Measurements from ENCODE around the gene ST8SIA1.

The ST8SIA1 gene

DNA sequence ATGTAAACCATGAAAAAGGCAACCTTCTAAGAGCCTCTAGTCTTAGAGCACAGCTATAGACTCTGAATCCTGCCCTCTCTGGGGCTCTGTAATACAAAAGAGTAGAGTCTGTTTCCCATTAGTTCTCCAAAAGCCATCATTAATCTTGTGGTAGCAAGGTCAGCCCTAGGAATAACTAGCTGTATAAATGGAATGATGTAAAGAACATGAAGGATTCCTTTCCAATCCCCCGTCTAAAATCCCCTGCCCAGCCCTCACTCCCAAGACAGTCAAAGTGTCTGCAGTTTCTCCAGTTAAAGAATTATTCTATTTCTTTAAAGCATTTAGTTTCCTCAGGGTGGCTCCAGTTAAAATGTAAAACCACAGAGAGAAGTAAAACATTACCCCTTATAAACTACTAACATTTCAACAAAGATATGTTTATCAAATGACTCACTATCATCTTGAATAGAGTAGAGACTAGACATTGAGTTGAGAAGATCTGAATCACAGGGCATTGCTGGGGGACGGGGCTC lies 104.2 kb downstream of the ST8SIA1 start:
- intact Hi-C loops (cut with micrococcal nuclease) = no loop called here
- Mint-ChIP-seq H3K4me1 (ENCODE audit: low read depth) (no peaks in the 10 kb centered on the region), H3K27ac (no peak overlapping the region)

DNA sequence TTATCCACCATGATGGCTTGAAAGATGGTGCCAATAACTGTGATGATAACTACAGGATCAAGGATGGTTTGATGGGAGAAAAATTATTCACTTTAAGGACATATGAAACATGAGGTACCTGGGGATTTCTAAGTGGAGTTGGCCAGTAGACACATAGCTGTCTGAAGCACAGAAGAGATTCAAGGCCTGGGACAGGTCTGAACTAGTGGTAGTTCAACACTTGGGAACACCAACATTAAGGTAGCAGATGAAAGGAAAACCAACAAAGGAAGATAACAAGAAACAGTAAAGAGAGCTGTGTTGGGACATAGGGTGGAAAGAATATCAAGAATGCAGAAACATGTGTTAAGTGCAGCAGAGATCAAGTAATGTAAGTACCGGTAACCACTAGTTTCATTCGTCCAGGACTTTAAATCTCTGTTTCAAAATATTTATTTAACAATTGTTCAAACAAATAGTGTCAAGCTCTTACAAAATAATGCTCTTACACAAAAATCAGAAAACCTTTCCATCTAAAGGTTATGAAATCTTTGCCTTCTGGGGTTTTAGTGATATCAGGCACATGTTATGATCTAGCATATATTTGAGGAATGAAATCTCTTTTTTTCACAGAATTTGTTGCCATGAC lies 104.7 kb downstream of the ST8SIA1 start:
- Mint-ChIP-seq H3K27me3 (peaks cover 12% of the 10 kb centered on the region), H3K4me3 (no peak overlapping the region), H3K27ac (no peak overlapping the region), H3K9me3 (no peaks in the 10 kb centered on the region), H3K4me1 (ENCODE audit: low read depth) (no peaks in the 10 kb centered on the region), H3K36me3 (ENCODE audit: low read depth) (no peaks in the 10 kb centered on the region)
- intact Hi-C loops (cut with micrococcal nuclease) = no loop called here

More for the DNA sequence above, 104.2 kb downstream of the ST8SIA1 start:
- H3K36me3 Mint-ChIP-seq (ENCODE audit: low read depth) = no peaks in the 10 kb centered on the region
- H3K4me3 Mint-ChIP-seq = no peak overlapping the region
- no peaks in the 10 kb centered on the region for H3K9me3 Mint-ChIP-seq
- H3K27me3 Mint-ChIP-seq = peaks cover 12% of the 10 kb centered on the region

DNA sequence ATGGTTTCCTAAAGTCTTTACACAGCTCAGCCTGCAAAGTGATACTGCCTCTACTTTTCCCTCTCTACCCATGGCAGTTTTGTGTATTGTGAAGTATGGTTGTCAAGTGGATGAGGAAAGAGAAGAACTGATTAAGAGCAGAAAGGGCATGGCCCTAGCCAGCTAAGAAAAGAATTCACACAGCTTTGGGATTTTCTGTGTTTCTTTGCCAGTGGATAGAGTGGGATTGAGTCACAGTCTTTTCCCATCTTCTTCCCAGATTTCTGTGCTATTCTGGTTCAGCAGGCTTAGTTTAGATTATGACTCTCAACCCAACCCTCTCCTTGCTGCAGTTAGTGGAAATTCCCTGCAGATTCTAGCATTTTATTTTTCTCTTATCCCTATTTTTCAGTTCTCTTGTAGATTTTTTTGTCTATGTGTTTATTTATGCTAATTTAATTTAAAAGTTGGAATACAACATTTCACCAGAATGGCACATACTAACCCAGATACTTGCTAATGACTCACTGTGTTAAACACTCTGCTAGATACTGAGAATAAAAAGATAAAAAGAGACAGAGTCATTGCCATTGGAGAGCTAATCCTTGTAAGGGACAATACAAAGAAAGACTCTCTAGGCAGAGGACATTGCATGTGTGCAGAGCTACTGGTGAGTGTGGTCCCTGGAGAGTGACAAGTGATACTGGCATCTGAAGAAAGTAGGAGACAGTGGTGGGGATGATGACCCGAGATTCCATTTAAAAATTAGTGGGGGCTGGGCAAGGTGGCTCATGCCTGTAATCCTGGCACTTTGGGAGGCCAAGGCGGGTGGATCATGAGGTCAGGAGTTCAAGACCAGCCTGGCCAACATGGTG lies 106.3 kb downstream of the ST8SIA1 start:
- Mint-ChIP-seq H3K27ac (no peak overlapping the region), H3K4me1 (ENCODE audit: low read depth) (no peaks in the 10 kb centered on the region), H3K9me3 (no peaks in the 10 kb centered on the region), H3K4me3 (no peak overlapping the region), H3K36me3 (ENCODE audit: low read depth) (no peaks in the 10 kb centered on the region), H3K27me3 (peaks cover 12% of the 10 kb centered on the region)
- intact Hi-C loops (cut with micrococcal nuclease) = no loop called here

DNA sequence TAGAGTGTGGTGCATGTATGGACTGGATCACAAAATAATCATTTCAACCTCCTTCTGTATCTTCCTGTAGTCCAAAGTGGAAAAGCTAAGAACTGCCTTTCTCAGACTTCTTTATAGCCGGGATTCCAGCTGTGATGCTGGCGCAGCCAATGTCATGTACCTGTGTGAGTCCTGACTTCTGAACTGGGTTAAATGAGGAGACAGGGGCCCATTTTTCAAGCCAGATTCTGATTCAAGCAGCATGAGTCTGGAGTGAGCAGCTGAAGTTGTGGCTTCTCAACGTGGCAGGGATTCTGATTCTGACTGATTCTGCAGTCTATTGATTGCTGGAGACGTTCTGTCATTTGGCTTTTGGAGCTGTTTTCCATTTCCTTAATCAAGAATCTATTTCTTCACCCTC lies 111.2 kb downstream of the ST8SIA1 start:
- intact Hi-C loops (cut with micrococcal nuclease) = no loop called here
- Mint-ChIP-seq H3K4me3 (no peak overlapping the region), H3K36me3 (ENCODE audit: low read depth) (no peaks in the 10 kb centered on the region), H3K27ac (no peak overlapping the region), H3K4me1 (ENCODE audit: low read depth) (no peaks in the 10 kb centered on the region), H3K9me3 (no peaks in the 10 kb centered on the region), H3K27me3 (peaks cover 4% of the 10 kb centered on the region)

GRCh38 chr12:22217556-22217955 lies 117.0 kb downstream of the ST8SIA1 start:
- H3K4me3 Mint-ChIP-seq = no peak overlapping the region
- peaks cover 7% of the 10 kb centered on the region for H3K4me1 Mint-ChIP-seq (ENCODE audit: low read depth)

GRCh38 chr12:22215467-22216253 lies 118.8 kb downstream of the ST8SIA1 start:
- Mint-ChIP-seq H3K4me3 (no peak overlapping the region), H3K27me3 (no peaks in the 10 kb centered on the region)
- intact Hi-C loops (cut with micrococcal nuclease) = no loop called here

More at GRCh38 chr12:22217556-22217955, 117.0 kb downstream of the ST8SIA1 start:
- intact Hi-C loops (cut with micrococcal nuclease) = no loop called here
- Mint-ChIP-seq H3K9me3 (peaks cover 12% of the 10 kb centered on the region), H3K36me3 (ENCODE audit: low read depth) (no peaks in the 10 kb centered on the region), H3K27me3 (no peaks in the 10 kb centered on the region), H3K27ac (no peak overlapping the region)

GRCh38 chr12:22211128-22211527 lies 123.4 kb downstream of the ST8SIA1 start:
- Mint-ChIP-seq H3K27me3 (no peaks in the 10 kb centered on the region), H3K27ac (no peak overlapping the region), H3K4me3 (no peak overlapping the region), H3K9me3 (peaks cover 12% of the 10 kb centered on the region), H3K36me3 (ENCODE audit: low read depth) (no peaks in the 10 kb centered on the region), H3K4me1 (ENCODE audit: low read depth) (peaks cover 7% of the 10 kb centered on the region)
- intact Hi-C loops (cut with micrococcal nuclease) = no loop called here

More at GRCh38 chr12:22215467-22216253, 118.8 kb downstream of the ST8SIA1 start:
- peaks cover 12% of the 10 kb centered on the region for H3K9me3 Mint-ChIP-seq
- H3K36me3 Mint-ChIP-seq (ENCODE audit: low read depth) = no peaks in the 10 kb centered on the region
- H3K4me1 Mint-ChIP-seq (ENCODE audit: low read depth) = peaks cover 7% of the 10 kb centered on the region
- no peak overlapping the region for H3K27ac Mint-ChIP-seq

DNA sequence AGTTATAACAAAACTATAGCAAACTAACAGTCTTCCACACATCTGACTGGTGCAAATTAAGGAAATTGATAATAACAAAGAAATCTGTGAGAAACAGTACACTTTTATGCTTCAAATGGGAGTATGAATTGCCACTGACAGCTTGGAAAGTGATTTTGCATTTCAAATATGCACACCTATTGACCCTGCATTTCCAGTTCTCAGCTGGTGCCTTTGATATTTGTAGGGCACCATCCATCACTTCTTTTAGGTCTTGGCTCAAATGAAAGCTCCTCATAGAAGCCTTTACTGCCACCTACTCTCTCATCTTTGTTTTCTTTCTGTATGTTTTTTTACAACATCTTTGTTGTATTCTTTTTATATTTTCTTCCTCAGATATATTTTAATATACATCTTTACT lies 125.1 kb downstream of the ST8SIA1 start:
- intact Hi-C loops (cut with micrococcal nuclease) = no loop called here
- peaks cover 15% of the 10 kb centered on the region for H3K9me3 Mint-ChIP-seq
- H3K4me3 Mint-ChIP-seq = no peak overlapping the region
- H3K36me3 Mint-ChIP-seq (ENCODE audit: low read depth) = no peaks in the 10 kb centered on the region
- no peaks in the 10 kb centered on the region for H3K4me1 Mint-ChIP-seq (ENCODE audit: low read depth)
- H3K27me3 Mint-ChIP-seq = no peaks in the 10 kb centered on the region
- no peak overlapping the region for H3K27ac Mint-ChIP-seq

DNA sequence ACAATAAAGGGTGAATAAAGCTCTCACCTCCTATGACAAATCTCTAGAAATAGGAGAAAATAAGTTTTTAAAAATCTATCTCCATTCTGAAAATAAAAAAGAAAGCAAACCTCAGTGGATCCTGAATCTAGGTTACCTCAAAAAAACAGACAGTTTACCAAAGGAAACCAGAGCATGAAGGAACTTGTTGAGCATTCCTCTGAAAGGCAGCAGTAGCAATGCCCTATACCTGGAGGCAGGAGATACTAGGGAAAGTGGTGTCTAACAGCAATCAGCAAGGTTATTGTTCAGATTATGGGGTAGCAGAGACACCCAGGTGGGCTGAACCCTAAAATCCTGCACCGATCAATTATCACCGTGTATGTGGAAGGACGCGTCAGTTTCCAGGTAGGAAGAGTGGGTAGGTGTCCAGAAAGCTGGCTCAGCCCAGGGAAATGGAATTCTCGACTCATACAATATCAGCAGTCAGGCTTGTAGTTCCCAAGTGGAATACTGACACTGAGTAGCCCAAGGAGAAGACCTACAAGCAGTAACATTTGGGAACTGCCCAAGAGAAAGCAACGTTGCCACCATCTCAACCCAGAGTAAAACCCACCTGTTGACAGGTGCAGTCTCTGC lies 128.3 kb downstream of the ST8SIA1 start:
- H3K4me1 Mint-ChIP-seq (ENCODE audit: low read depth) = no peaks in the 10 kb centered on the region
- H3K9me3 Mint-ChIP-seq = peaks cover 13% of the 10 kb centered on the region
- intact Hi-C loops (cut with micrococcal nuclease) = no loop called here

DNA sequence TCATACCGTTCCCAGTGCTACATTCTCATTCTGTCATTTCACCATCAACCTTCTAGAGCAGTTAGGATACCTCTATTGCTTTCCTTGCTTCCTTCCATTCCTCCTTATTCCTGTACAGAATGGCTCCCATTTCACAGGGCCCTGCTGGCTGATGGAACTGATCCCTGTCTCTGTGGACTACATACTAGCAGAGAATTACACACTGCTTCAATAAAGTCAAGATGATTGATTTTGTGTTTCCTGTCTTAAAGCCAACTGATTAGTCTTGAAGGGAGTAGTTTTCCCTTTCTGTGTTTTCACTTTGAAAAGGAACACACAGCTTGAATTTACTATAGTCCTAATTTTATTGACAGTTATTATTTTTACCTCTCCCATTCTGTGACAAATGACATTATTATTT lies 130.1 kb downstream of the ST8SIA1 start:
- H3K27ac Mint-ChIP-seq = no peak overlapping the region
- no peaks in the 10 kb centered on the region for H3K4me1 Mint-ChIP-seq (ENCODE audit: low read depth)
- intact Hi-C loops (cut with micrococcal nuclease) = no loop called here
- H3K27me3 Mint-ChIP-seq = no peaks in the 10 kb centered on the region
- peaks cover 13% of the 10 kb centered on the region for H3K9me3 Mint-ChIP-seq
- H3K4me3 Mint-ChIP-seq = no peak overlapping the region
- H3K36me3 Mint-ChIP-seq (ENCODE audit: low read depth) = no peaks in the 10 kb centered on the region

More for the DNA sequence above, 128.3 kb downstream of the ST8SIA1 start:
- Mint-ChIP-seq H3K36me3 (ENCODE audit: low read depth) (no peaks in the 10 kb centered on the region), H3K4me3 (no peak overlapping the region), H3K27ac (no peak overlapping the region), H3K27me3 (no peaks in the 10 kb centered on the region)

DNA sequence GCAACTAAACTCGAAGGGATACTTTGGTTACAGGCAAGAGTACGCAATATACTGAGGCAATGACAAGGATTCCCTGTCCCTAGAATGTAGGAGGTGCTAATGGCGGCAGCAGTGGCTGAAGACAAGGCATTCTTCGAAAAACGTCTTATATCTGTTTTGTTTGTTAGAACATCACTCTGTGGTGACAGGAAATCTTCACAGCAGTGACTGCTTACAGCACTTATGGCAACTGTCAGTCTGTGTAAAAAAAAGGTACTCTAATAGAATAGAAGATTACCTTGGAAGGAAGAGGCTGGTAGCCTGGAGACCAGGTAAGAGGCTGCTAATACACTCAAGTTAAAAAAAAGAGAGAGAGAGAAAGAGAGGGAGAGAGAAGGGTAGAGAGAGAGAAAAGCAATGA lies 131.7 kb downstream of the ST8SIA1 start:
- no peak overlapping the region for H3K4me3 Mint-ChIP-seq
- H3K27me3 Mint-ChIP-seq = no peaks in the 10 kb centered on the region
- no peaks in the 10 kb centered on the region for H3K4me1 Mint-ChIP-seq (ENCODE audit: low read depth)
- no peaks in the 10 kb centered on the region for H3K36me3 Mint-ChIP-seq (ENCODE audit: low read depth)
- H3K27ac Mint-ChIP-seq = no peak overlapping the region
- H3K9me3 Mint-ChIP-seq = peaks cover 13% of the 10 kb centered on the region
- intact Hi-C loops (cut with micrococcal nuclease) = no loop called here

- peaks cover 13% of the 10 kb centered on the region for H3K9me3 Mint-ChIP-seq
- intact Hi-C loops (cut with micrococcal nuclease) = no loop called here
- H3K27ac Mint-ChIP-seq = no peak overlapping the region
- H3K4me3 Mint-ChIP-seq = no peak overlapping the region
- H3K27me3 Mint-ChIP-seq = no peaks in the 10 kb centered on the region
- H3K4me1 Mint-ChIP-seq (ENCODE audit: low read depth) = no peaks in the 10 kb centered on the region
- H3K36me3 Mint-ChIP-seq (ENCODE audit: low read depth) = no peaks in the 10 kb centered on the region
Observed at GRCh38 chr12:22201101-22201500, 133.4 kb downstream of the ST8SIA1 start.

DNA sequence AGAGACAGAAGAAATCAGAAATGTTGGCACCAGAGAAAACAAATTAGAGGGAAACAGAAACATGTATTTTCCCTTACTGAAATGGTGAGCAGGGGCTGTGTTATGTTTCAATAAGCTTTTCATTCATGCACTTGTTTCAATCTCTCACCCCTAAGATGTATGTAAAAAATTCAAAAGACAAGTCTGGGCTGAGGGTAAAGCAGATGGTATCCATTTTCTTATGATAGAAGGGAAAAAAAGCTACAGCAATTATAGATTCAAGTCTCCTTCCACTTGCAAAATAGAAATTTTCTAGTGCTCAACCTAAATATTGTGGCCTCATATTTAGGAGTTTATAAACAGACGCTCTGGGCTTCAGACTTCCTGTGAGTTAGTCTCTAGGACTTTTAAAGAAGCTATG lies 138.3 kb downstream of the ST8SIA1 start:
- intact Hi-C loops (cut with micrococcal nuclease) = no loop called here
- H3K27me3 Mint-ChIP-seq = no peaks in the 10 kb centered on the region
- no peak overlapping the region for H3K27ac Mint-ChIP-seq
- no peaks in the 10 kb centered on the region for H3K36me3 Mint-ChIP-seq (ENCODE audit: low read depth)
- no peaks in the 10 kb centered on the region for H3K9me3 Mint-ChIP-seq
- H3K4me1 Mint-ChIP-seq (ENCODE audit: low read depth) = no peaks in the 10 kb centered on the region
- H3K4me3 Mint-ChIP-seq = no peak overlapping the region
